ENCODE data around the gene IL18RAP.

The IL18RAP gene

DNA sequence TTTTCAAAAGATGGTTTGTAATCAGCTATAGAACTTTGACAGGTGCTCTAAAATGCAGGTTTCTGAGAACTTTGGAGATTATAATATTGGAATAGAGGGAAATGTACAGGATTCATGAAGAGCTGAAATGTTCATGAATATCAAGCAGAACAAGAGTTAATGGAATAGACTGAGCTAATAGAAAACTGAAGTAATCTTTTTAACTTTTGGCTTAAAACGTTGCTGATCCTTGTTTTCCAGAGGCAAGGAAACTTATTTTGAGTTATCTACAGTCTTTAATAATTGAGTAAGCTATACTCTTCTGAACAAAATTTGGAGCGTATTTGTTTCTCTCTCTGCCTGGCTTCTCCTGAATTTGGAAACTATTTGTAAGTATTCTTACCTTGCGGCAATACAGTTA lies 10.8 kb upstream of the IL18RAP start:
- Mint-ChIP-seq H3K4me1 (no peaks in the 10 kb centered on the region), H3K4me3 (no peak overlapping the region), H3K9me3 (peaks cover 9% of the 10 kb centered on the region), H3K27ac (no peak overlapping the region), H3K36me3 (ENCODE audit: low read depth) (no peaks in the 10 kb centered on the region), H3K27me3 (ENCODE audit: low read depth) (no peaks in the 10 kb centered on the region)
- TF ChIP-seq, protein P1, sequence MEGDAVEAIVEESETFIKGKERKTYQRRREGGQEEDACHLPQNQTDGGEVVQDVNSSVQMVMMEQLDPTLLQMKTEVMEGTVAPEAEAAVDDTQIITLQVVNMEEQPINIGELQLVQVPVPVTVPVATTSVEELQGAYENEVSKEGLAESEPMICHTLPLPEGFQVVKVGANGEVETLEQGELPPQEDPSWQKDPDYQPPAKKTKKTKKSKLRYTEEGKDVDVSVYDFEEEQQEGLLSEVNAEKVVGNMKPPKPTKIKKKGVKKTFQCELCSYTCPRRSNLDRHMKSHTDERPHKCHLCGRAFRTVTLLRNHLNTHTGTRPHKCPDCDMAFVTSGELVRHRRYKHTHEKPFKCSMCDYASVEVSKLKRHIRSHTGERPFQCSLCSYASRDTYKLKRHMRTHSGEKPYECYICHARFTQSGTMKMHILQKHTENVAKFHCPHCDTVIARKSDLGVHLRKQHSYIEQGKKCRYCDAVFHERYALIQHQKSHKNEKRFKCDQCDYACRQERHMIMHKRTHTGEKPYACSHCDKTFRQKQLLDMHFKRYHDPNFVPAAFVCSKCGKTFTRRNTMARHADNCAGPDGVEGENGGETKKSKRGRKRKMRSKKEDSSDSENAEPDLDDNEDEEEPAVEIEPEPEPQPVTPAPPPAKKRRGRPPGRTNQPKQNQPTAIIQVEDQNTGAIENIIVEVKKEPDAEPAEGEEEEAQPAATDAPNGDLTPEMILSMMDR (IDR thresholded peaks at IDR 0.05; ENCODE audit: unreplicated experiment in 3 of 3): no peak

DNA sequence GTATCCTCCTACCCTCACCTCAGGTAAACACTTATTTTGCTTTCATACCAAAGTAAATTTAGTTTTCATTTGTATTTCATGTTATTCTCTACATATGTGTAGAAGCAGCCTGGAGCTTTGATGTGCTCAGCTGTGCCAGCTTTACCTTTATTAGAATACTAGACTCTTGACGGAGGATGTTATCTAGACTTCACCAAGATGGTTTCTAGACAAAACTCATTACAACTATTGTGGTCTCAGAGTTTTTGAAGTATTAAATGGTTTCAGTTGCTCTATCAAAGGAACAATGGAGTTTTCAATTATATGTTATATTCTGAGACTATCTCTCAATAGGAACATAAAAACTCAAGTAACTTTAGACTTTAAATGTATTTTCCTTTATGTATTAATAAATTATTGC lies 5.0 kb upstream of the IL18RAP start:
- Mint-ChIP-seq H3K4me3 (no peak overlapping the region), H3K9me3 (no peaks in the 10 kb centered on the region), H3K36me3 (ENCODE audit: low read depth) (no peaks in the 10 kb centered on the region), H3K27me3 (ENCODE audit: low read depth) (peaks cover 11% of the 10 kb centered on the region), H3K27ac (no peak overlapping the region), H3K4me1 (no peaks in the 10 kb centered on the region)
- TF ChIP-seq, protein P1 (IDR thresholded peaks at IDR 0.05; ENCODE audit: unreplicated experiment in 3 of 3): no peak

DNA sequence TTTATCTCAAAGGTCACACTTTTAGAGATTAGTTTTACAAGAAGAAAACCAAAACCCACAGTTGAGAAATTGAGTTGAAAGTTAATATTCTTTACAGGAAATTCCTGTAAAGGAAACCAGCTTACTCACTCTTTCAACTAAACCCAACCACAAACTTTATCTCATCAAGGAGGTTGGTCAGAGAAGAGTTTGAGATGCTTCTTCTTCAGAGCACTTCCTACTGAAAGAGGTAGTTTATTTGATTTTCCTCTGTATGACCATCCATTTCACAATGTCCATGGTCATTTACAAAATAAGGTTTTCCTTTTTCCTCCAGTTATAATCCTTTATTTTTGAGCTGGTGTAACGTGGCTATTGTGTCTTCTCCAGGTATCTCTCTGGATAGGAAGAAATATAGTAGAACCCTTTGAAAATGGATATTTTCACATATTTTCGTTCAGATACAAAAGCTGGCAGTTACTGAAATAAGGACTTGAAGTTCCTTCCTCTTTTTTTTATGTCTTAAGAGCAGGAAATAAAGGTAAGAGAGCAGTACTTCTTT lies 4.5 kb upstream of the IL18RAP start:
- no peaks in the 10 kb centered on the region for H3K4me1 Mint-ChIP-seq
- H3K4me3 Mint-ChIP-seq: no peak overlapping the region
- H3K27ac Mint-ChIP-seq: no peak overlapping the region
- H3K27me3 Mint-ChIP-seq (ENCODE audit: low read depth): peaks cover 12% of the 10 kb centered on the region
- no peaks in the 10 kb centered on the region for H3K9me3 Mint-ChIP-seq
- TF ChIP-seq, protein P1 (IDR thresholded peaks at IDR 0.05; ENCODE audit: unreplicated experiment in 3 of 3): no peak
- no peaks in the 10 kb centered on the region for H3K36me3 Mint-ChIP-seq (ENCODE audit: low read depth)

DNA sequence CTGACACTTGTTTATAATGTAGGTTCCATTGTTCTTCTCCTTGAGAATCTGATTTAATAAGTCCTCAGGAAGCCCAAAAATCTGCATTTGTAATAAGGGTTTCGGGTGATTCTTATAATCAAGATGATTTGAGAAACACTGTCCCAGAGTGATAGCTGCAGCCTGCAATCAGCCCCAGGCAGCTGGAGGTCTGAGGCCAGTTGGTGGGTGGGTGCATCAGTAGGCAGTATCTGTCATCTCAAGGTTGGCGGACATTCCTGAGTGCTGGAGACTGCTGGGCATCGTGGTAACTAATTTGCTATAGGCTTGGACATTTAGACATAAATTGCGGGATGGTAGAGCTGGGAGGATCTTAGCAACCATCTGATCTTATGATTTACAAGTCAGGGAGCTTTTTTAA lies 2.7 kb upstream of the IL18RAP start:
- Mint-ChIP-seq H3K9me3 (no peaks in the 10 kb centered on the region), H3K27me3 (ENCODE audit: low read depth) (peaks cover 16% of the 10 kb centered on the region), H3K4me3 (no peak overlapping the region), H3K27ac (no peak overlapping the region), H3K36me3 (ENCODE audit: low read depth) (no peaks in the 10 kb centered on the region), H3K4me1 (no peaks in the 10 kb centered on the region)
- TF ChIP-seq, protein P1 (IDR thresholded peaks at IDR 0.05; ENCODE audit: unreplicated experiment in 3 of 3): no peak

DNA sequence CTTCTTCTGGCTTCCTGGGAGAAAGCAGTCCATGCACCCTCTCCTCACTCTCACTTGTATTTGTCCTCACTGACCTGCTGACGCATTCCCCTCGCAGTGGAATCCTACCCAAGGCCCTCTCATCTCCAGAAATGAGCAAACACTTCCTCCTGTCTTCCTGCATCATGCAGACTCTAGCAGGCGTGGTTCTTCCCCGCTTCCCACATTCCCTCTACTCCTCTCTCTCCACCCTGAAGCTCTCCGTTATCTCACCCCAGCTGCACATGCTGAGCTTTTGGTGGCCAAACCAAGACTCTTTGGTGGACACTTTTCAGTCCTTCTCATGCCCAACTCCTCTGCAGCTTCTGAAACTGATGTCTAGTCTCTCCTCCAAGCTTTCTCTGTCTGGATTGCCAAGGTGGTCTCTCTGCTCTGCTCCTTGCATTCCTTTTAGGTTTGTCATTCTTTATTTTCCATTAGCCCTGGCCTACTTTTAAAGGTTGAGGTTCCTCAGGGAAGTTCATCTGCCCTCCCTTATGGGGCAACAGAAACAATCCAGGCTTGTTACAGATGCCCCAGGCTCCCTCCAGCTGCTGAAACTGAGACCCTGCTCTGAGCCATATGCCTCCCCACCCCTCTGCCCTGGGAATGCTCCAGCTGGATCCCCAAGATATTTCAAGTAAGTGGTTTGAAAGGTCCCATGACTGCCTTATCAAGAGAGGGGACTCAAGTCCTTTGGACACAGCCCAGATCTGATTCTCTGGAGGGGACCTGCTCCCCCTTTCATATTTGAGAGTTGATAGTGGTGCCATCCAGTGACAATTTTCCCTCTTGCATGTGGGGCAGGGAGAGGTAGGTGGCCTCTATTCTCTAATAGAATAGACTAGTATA lies 835 bp upstream of the IL18RAP start:
- peaks cover 16% of the 10 kb centered on the region for H3K27me3 Mint-ChIP-seq (ENCODE audit: low read depth)
- no peak overlapping the region for H3K4me3 Mint-ChIP-seq
- no peaks in the 10 kb centered on the region for H3K9me3 Mint-ChIP-seq
- no peaks in the 10 kb centered on the region for H3K4me1 Mint-ChIP-seq
- H3K36me3 Mint-ChIP-seq (ENCODE audit: low read depth): no peaks in the 10 kb centered on the region
- TF ChIP-seq, protein P1 (IDR thresholded peaks at IDR 0.05; ENCODE audit: unreplicated experiment in 3 of 3): no peak
- H3K27ac Mint-ChIP-seq: no peak overlapping the region

DNA sequence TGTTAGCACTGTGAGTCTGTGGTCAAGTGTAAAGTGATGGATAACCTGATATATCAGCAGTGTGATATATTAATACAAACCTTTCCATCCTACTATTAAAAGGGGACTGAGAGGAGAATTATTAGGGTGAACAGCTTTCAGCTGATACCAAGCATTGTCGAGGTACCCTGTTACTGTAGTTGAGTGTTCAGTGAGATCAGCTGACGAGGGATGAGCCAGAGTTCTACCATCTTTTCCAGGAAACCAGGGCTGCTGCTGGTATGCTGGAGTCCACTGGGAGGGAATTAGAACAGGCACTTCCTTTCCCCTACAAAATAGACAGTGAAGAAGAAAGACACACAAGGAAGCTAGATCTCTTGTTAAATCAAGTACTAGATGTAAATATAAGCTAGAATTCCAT lies 408 bp downstream of the IL18RAP start:
- Mint-ChIP-seq H3K27me3 (ENCODE audit: low read depth) (peaks cover 16% of the 10 kb centered on the region), H3K27ac (no peak overlapping the region), H3K9me3 (no peaks in the 10 kb centered on the region), H3K4me3 (no peak overlapping the region), H3K36me3 (ENCODE audit: low read depth) (no peaks in the 10 kb centered on the region), H3K4me1 (no peaks in the 10 kb centered on the region)
- TF ChIP-seq, protein P1 (IDR thresholded peaks at IDR 0.05; ENCODE audit: unreplicated experiment in 3 of 3): no peak
